Stomach (tissue), 4 donors: ENCODE data around the gene WDPCP.
"Not testable (repeated sequence)": the region's sequence is repeated elsewhere in the genome, so short reads cannot be mapped to it uniquely, and the experiment has no call there.

Experiments used
- CTCF ChIP-seq, 7 experiments: fragments of 450-650 bp in 4 of 7; fragments of 200-600 bp in 3 of 7; sonication (generic) in 3 of 7; IDR thresholded peaks; one replicate each; pipeline ENCODE4 v1.5.1; 2016 to 2019; ENCODE audit warnings: antibody characterized with exemption in 7 of 7, control low read depth in 2 of 7, mild to moderate bottlenecking in 1 of 7
- EP300 ChIP-seq: sonication (generic); formaldehyde crosslinking; IDR thresholded peaks from one replicate; pipeline ENCODE4 v1.6.1; 2017; ENCODE audit warnings: antibody characterized with exemption

GRCh38 chr2:63357722-63358121, 230.6 kb downstream of the WDPCP start:
- TF ChIP-seq CTCF (IDR thresholded peaks at IDR 0.05); EP300: not testable (repeated sequence)
